Measurements from ENCODE around the gene PTTG1IP2.

Gene PTTG1IP2

GRCh38 chr7:90488220-90488619, 18.8 kb downstream of the PTTG1IP2 start:
- CTCF ChIA-PET, result interaction anchor here (1.0 kb wide), 1 partner anchor 13 kb away, joined by 3 read pairs; no protein-coding TSS in a partner anchor
- Histone ChIP-seq H3K4me3 (ENCODE audit: low read depth, low read length) (no peak overlapping the region), H3K27ac (ENCODE audit: extremely low read depth, low read depth, low read length) (no peak overlapping the region), H3K9me3 (ENCODE audit: control insufficient read depth, insufficient read depth, low read depth, low read length) (no peaks in the 10 kb centered on the region), H3K4me1 (ENCODE audit: control insufficient read depth, insufficient read depth, low read length) (peaks cover 4% of the 10 kb centered on the region; the same call in 1 of the 2 replicates), H3K36me3 (ENCODE audit: control insufficient read depth in 2 of 2, insufficient read depth in 1 of 2, low read length in 2 of 2) (no peaks in the 10 kb centered on the region)
- POLR2A ChIA-PET, result interaction anchor here (0.6 kb wide), 1 partner anchor 1649 kb away, joined by 6 read pairs; no protein-coding TSS in a partner anchor
- TF ChIP-seq PRDM6 (tag by site-specific recombination; IDR thresholded peaks at IDR 0.05) (peak; percentile 70), BCL11A (tag by site-specific recombination; IDR thresholded peaks at IDR 0.05; ENCODE audit: low read depth) (no peak)

GRCh38 chr7:90492250-90492649, 22.8 kb downstream of the PTTG1IP2 start:
- Histone ChIP-seq H3K36me3 (ENCODE audit: control insufficient read depth in 2 of 2, insufficient read depth in 1 of 2, low read length in 2 of 2) (no peaks in the 10 kb centered on the region), H3K4me1 (ENCODE audit: control insufficient read depth, insufficient read depth, low read length) (peaks cover 4% of the 10 kb centered on the region; the same call in 1 of the 2 replicates), H3K9me3 (ENCODE audit: control insufficient read depth, insufficient read depth, low read depth, low read length) (no peaks in the 10 kb centered on the region), H3K4me3 (ENCODE audit: low read depth, low read length) (no peak overlapping the region), H3K27ac (ENCODE audit: extremely low read depth, low read depth, low read length) (no peak overlapping the region)
- CTCF ChIA-PET, result no interaction called here
- TF ChIP-seq BCL6B (tag by site-specific recombination; IDR thresholded peaks at IDR 0.05) (no peak), ZNF830 (tag by site-specific recombination; IDR thresholded peaks at IDR 0.05; ENCODE audit: low read depth) (no peak), ZFHX2 (tag by site-specific recombination; conservative IDR thresholded peaks at IDR 0.05) (no peak), ZNF16 (tag by site-specific recombination; IDR thresholded peaks at IDR 0.05; ENCODE audit: low read depth) (no peak), ELK4 (IDR thresholded peaks at IDR 0.05; ENCODE audit: borderline replicate concordance, low read depth, low read length) (no peak), ZNF626 (tag by site-specific recombination; IDR thresholded peaks at IDR 0.05) (no peak), ZNF501 (tag by site-specific recombination; IDR thresholded peaks at IDR 0.05) (no peak), ZFP69B (tag by site-specific recombination; IDR thresholded peaks at IDR 0.05) (no peak), GLI2 (tag by site-specific recombination; IDR thresholded peaks at IDR 0.05; ENCODE audit: borderline replicate concordance, low read depth) (no peak), ZNF449 (tag by site-specific recombination; IDR thresholded peaks at IDR 0.05) (no peak)
- POLR2A ChIA-PET, result no interaction called here

- CTCF ChIA-PET, result no interaction called here
- Histone ChIP-seq H3K9me3 (ENCODE audit: control insufficient read depth, insufficient read depth, low read depth, low read length) (no peaks in the 10 kb centered on the region), H3K27ac (ENCODE audit: extremely low read depth, low read depth, low read length) (no peak overlapping the region), H3K4me1 (ENCODE audit: control insufficient read depth, insufficient read depth, low read length) (no peaks in the 10 kb centered on the region), H3K36me3 (ENCODE audit: control insufficient read depth in 2 of 2, insufficient read depth in 1 of 2, low read length in 2 of 2) (no peaks in the 10 kb centered on the region), H3K4me3 (ENCODE audit: low read depth, low read length) (no peak overlapping the region)
- POLR2A ChIA-PET, result no interaction called here
- TF ChIP-seq ZNF132 (tag by site-specific recombination; IDR thresholded peaks at IDR 0.05; ENCODE audit: borderline replicate concordance) (no peak), ZNF366 (tag by site-specific recombination; conservative IDR thresholded peaks at IDR 0.05) (no peak), ZNF311 (tag by site-specific recombination; IDR thresholded peaks at IDR 0.05; ENCODE audit: borderline replicate concordance) (no peak), ZNF248 (tag by site-specific recombination; IDR thresholded peaks at IDR 0.05) (no peak), ZNF18 (tag by site-specific recombination; IDR thresholded peaks at IDR 0.05) (no peak), ZBTB26 (tag by site-specific recombination; optimal IDR thresholded peaks at IDR 0.05) (no peak), ZSCAN16 (tag by site-specific recombination; IDR thresholded peaks at IDR 0.05) (no peak), ELK4 (IDR thresholded peaks at IDR 0.05; ENCODE audit: borderline replicate concordance, low read depth, low read length) (no peak)
These were observed 25.8 kb downstream of the PTTG1IP2 start for GRCh38 chr7:90495241-90495640.

Data from HEK293 (cell line).